Measurements from ENCODE around the gene ZBTB16.

Gene ZBTB16

GRCh38 chr11:114076921-114077331, 17.4 kb downstream of the ZBTB16 start (continued):
- TF ChIP-seq ZNF398 (tag by site-specific recombination; IDR thresholded peaks at IDR 0.05) (no peak), ZBTB26 (tag by site-specific recombination; optimal IDR thresholded peaks at IDR 0.05) (no peak), ZNF133 (tag by site-specific recombination; IDR thresholded peaks at IDR 0.05) (no peak), ZNF645 (tag by site-specific recombination; IDR thresholded peaks at IDR 0.05) (no peak), ZNF639 (tag by site-specific recombination; IDR thresholded peaks at IDR 0.05) (no peak), ZNF626 (tag by site-specific recombination; IDR thresholded peaks at IDR 0.05) (no peak), ZNF280D (tag by site-specific recombination; IDR thresholded peaks at IDR 0.05) (no peak), ZNF155 (tag by site-specific recombination; IDR thresholded peaks at IDR 0.05) (no peak), SP3 (tag by site-specific recombination; IDR thresholded peaks at IDR 0.05) (no peak), SP7 (tag by site-specific recombination; IDR thresholded peaks at IDR 0.05) (no peak), ZNF157 (tag by site-specific recombination; IDR thresholded peaks at IDR 0.05) (no peak), REST (tag by site-specific recombination; IDR thresholded peaks at IDR 0.05) (no peak), ZNF785 (tag by site-specific recombination; IDR thresholded peaks at IDR 0.05) (no peak), ZNF138 (tag by site-specific recombination; IDR thresholded peaks at IDR 0.05; ENCODE audit: borderline replicate concordance) (no peak), ZNF701 (tag by site-specific recombination; IDR thresholded peaks at IDR 0.05) (no peak), PATZ1 (tag by site-specific recombination; IDR thresholded peaks at IDR 0.05) (no peak), YY2 (tag by site-specific recombination; IDR thresholded peaks at IDR 0.05) (no peak), BCL11A (tag by site-specific recombination; IDR thresholded peaks at IDR 0.05; ENCODE audit: low read depth) (no peak), ZNF600 (tag by site-specific recombination; IDR thresholded peaks at IDR 0.05) (0 out of 2 replicates have a peak, but pooled peaks have one; percentile 26), ZBTB49 (tag by site-specific recombination; IDR thresholded peaks at IDR 0.05; ENCODE audit: low read depth) (no peak), MYNN (tag by site-specific recombination; IDR thresholded peaks at IDR 0.05; ENCODE audit: borderline replicate concordance) (no peak), ZNF266 (tag by site-specific recombination; IDR thresholded peaks at IDR 0.05; ENCODE audit: low read depth) (no peak), MZF1 (tag by site-specific recombination; IDR thresholded peaks at IDR 0.05; ENCODE audit: borderline replicate concordance) (no peak)

Measured in HEK293 (cell line).